Left ventricle myocardium inferior (tissue), 1 donor: ENCODE data around the gene TOX3. TPM values are rescaled to one million over a fixed set of nuclear protein-coding genes. Genes with fewer than 3 reads are reported as not detected.

ENCODE experiments used
- DNase-seq: peaks from one replicate; pipeline ENCODE4 v3.0.0-alpha.2; 2020
- H3K27ac ChIP-seq: fragments of 200-600 bp; replicated peaks from 2 replicates; pipeline ENCODE4 v1.8.0; 2021
- H3K27me3 ChIP-seq: fragments of 200-600 bp; 2 replicates; pipeline ENCODE4 v1.8.0; 2021; ENCODE audit warnings: low read depth
- H3K36me3 ChIP-seq: fragments of 200-600 bp; 2 replicates; pipeline ENCODE4 v1.8.0; 2021
- H3K4me1 ChIP-seq: fragments of 200-600 bp; 2 replicates; pipeline ENCODE4 v1.8.0; 2021
- H3K4me3 ChIP-seq: fragments of 200-600 bp; 2 replicates; pipeline ENCODE4 v1.8.0; 2021; ENCODE audit warnings: mild to moderate bottlenecking, moderate library complexity
- H3K9me3 ChIP-seq: fragments of 200-600 bp; replicated peaks from 2 replicates; pipeline ENCODE4 v1.8.0; 2021
- CTCF ChIP-seq: fragments of 200-600 bp; IDR thresholded peaks from 2 replicates; pipeline ENCODE4 v1.8.0; 2021; ENCODE audit warnings: antibody characterized with exemption, mild to moderate bottlenecking, borderline replicate concordance
- intact Hi-C: fragments of 100-400 bp; cut with micrococcal nuclease; formaldehyde crosslinking; loops from one replicate; pipeline ENCODE4 v1.11.0; 2022
- total RNA-seq: library from RNA; stranded (reverse); fragmentation: NEBNext Ultra II Directional; extraction: Animal tissue kit (Norgen Biotek cat#: 25700); gene quantifications from one replicate; pipeline ENCODE4 v1.2.1, GENCODE V29; 2021
- donor health status: DM: no; HTN: yes; CAD: no; lungs with severe emphysema.

The TOX3 gene
- total RNA-seq, 1 donor from 2014 or later: not detected

- intact Hi-C loops: no loop called here
- Histone ChIP-seq H3K36me3 (no peaks in the 10 kb centered on the region), H3K27me3 (peaks cover 8% of the 10 kb centered on the region), H3K9me3 (peaks cover 9% of the 10 kb centered on the region), H3K4me1 (no peaks in the 10 kb centered on the region), H3K4me3 (no peak overlapping the region), H3K27ac (no peak overlapping the region)
- DNase-seq: no peak
- no peak for TF ChIP-seq CTCF
These were observed 107.7 kb downstream of the TOX3 start for GRCh38 chr16:52439171-52439701.

- no peak for TF ChIP-seq CTCF
- DNase-seq: no peak
- intact Hi-C loops: no loop called here
- H3K27me3 ChIP-seq: peaks cover 8% of the 10 kb centered on the region
- no peak overlapping the region for H3K27ac ChIP-seq
- H3K4me3 ChIP-seq: no peak overlapping the region
- H3K9me3 ChIP-seq: peaks cover 9% of the 10 kb centered on the region
- no peaks in the 10 kb centered on the region for H3K36me3 ChIP-seq
- no peaks in the 10 kb centered on the region for H3K4me1 ChIP-seq
These were observed 109.7 kb downstream of the TOX3 start for GRCh38 chr16:52437277-52437670.

- Histone ChIP-seq H3K9me3 (peaks cover 9% of the 10 kb centered on the region), H3K27me3 (peaks cover 4% of the 10 kb centered on the region), H3K4me1 (no peaks in the 10 kb centered on the region), H3K36me3 (no peaks in the 10 kb centered on the region), H3K4me3 (no peak overlapping the region), H3K27ac (no peak overlapping the region)
- TF ChIP-seq CTCF: no peak
- no peak for DNase-seq
- intact Hi-C loops: no loop called here
These were observed 110.3 kb downstream of the TOX3 start for GRCh38 chr16:52436339-52437276.

- Histone ChIP-seq H3K36me3 (no peaks in the 10 kb centered on the region), H3K9me3 (no peaks in the 10 kb centered on the region), H3K4me3 (no peak overlapping the region), H3K27ac (no peak overlapping the region), H3K4me1 (no peaks in the 10 kb centered on the region), H3K27me3 (no peaks in the 10 kb centered on the region)
- DNase-seq: no peak
- intact Hi-C loops: no loop called here
- no peak for TF ChIP-seq CTCF
These were observed 112.7 kb downstream of the TOX3 start for GRCh38 chr16:52434224-52434623.

GRCh38 chr16:52433643-52434042 is 113.3 kb downstream of the TOX3 start:
- Histone ChIP-seq H3K4me1 (no peaks in the 10 kb centered on the region), H3K36me3 (no peaks in the 10 kb centered on the region), H3K9me3 (no peaks in the 10 kb centered on the region), H3K27ac (no peak overlapping the region), H3K4me3 (no peak overlapping the region), H3K27me3 (no peaks in the 10 kb centered on the region)
- no peak for DNase-seq
- intact Hi-C loops: no loop called here
- no peak for TF ChIP-seq CTCF
